ENCODE results near the gene SCLT1.

DNA sequence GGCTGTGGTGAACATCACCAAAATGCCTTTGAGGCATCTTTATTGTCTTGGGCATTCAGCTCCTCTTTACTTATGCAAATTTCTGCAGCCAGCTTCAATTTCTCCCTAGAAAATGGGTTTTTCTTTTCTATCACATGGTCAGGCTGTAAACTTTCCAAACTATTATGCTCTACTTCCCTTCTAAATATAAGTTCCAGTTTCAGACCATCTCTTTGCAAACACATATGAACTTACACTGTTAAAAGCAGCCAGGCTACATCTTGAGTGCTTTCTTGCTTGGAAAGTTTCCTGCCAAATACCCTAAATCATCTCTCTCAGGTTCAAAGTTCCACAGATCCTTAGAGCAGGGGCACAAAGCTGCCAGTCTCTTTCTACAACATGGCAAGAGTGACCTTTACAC is 13.2 kb downstream of the SCLT1 start:
- TF ChIP-seq, protein P1, sequence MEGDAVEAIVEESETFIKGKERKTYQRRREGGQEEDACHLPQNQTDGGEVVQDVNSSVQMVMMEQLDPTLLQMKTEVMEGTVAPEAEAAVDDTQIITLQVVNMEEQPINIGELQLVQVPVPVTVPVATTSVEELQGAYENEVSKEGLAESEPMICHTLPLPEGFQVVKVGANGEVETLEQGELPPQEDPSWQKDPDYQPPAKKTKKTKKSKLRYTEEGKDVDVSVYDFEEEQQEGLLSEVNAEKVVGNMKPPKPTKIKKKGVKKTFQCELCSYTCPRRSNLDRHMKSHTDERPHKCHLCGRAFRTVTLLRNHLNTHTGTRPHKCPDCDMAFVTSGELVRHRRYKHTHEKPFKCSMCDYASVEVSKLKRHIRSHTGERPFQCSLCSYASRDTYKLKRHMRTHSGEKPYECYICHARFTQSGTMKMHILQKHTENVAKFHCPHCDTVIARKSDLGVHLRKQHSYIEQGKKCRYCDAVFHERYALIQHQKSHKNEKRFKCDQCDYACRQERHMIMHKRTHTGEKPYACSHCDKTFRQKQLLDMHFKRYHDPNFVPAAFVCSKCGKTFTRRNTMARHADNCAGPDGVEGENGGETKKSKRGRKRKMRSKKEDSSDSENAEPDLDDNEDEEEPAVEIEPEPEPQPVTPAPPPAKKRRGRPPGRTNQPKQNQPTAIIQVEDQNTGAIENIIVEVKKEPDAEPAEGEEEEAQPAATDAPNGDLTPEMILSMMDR (conservative IDR thresholded peaks at IDR 0.05; ENCODE audit: low read depth, low read length): no peak
- TF ChIP-seq EZH2 (IDR thresholded peaks at IDR 0.05; ENCODE audit: borderline replicate concordance, low read depth, low read length, poor library complexity, severe bottlenecking): no peak

All from A673 (cell line).